GM10248 (cell line): ENCODE data around the gene PVALEF.

ENCODE experiments used
- CTCF ChIA-PET: fragments of 300-600 bp; sonication (Branson Sonifier 250); formaldehyde crosslinking; extraction: SDS; loops from one replicate; lab custom pipeline; 2021; ENCODE audit warnings: antibody characterized with exemption; lab: Yijun Ruan, JAX
- POLR2A ChIA-PET: fragments of 350-650 bp; sonication (Branson Sonifier 250); formaldehyde crosslinking; extraction: SDS; loops from one replicate; lab custom pipeline; 2020; ENCODE audit warnings: antibody characterized with exemption; lab: Yijun Ruan, JAX
- DNase-seq: peaks from one replicate; pipeline ENCODE4 v3.0.0; 2012; ENCODE audit errors: extremely low spot score
- CTCF ChIP-seq: IDR thresholded peaks from 2 replicates; pipeline ENCODE4 v1.5.1; 2012; ENCODE audit warnings: mild to moderate bottlenecking, low read depth; ENCODE audit errors: extremely low read depth, missing control alignments, control extremely low read depth

PVALEF gene

GRCh38 chr17:81179861-81180260 is 14.6 kb downstream of the PVALEF start:
- POLR2A ChIA-PET, result no interaction called here
- CTCF ChIA-PET, result interaction anchor here (0.9 to 1.6 kb wide), 2 partner anchors 9 to 21 kb away, joined by 3 read pairs; no protein-coding TSS in a partner anchor
- TF ChIP-seq CTCF, result no peak
- no peak for DNase-seq

GRCh38 chr17:81180836-81181810 is 15.8 kb downstream of the PVALEF start:
- POLR2A ChIA-PET, result no interaction called here
- CTCF ChIA-PET, result interaction anchor here (1.6 kb wide), 1 partner anchor 10 kb away, joined by 3 read pairs; no protein-coding TSS in a partner anchor
- DNase-seq, result no peak
- no peak for TF ChIP-seq CTCF

- DNase-seq, result no peak
- no peak for TF ChIP-seq CTCF
- CTCF ChIA-PET, result no interaction called here
- POLR2A ChIA-PET, result no interaction called here
Measured at GRCh38 chr17:81181811-81182185, 16.5 kb downstream of the PVALEF start.

GRCh38 chr17:81182596-81182995 is 17.3 kb downstream of the PVALEF start:
- POLR2A ChIA-PET, result no interaction called here
- TF ChIP-seq CTCF, result no peak
- CTCF ChIA-PET, result no interaction called here
- DNase-seq, result no peak

GRCh38 chr17:81183316-81183715 is 18.0 kb downstream of the PVALEF start:
- TF ChIP-seq CTCF, result no peak
- ChIA-PET CTCF (no interaction called here), POLR2A (no interaction called here)
- no peak for DNase-seq

- ChIA-PET CTCF (no interaction called here), POLR2A (no interaction called here)
- TF ChIP-seq CTCF, result no peak
- no peak for DNase-seq
Measured at GRCh38 chr17:81183807-81184206, 18.5 kb downstream of the PVALEF start.
